KBM-7 (cell line): ENCODE data around the gene KCTD16.

Experiments used
- DNase-seq: peaks from one replicate; pipeline ENCODE4 v3.0.0-alpha.2; 2015
- in situ Hi-C: fragments of 300-500 bp; cut with MboI; formaldehyde crosslinking; loops from 2 replicates; pipeline ENCODE4 v1.14.3; 2020; ENCODE audit warnings: low sequenced_read_pairs, low pct_unique_long_range_greater_than_20kb, mixed read lengths

Gene KCTD16

DNA sequence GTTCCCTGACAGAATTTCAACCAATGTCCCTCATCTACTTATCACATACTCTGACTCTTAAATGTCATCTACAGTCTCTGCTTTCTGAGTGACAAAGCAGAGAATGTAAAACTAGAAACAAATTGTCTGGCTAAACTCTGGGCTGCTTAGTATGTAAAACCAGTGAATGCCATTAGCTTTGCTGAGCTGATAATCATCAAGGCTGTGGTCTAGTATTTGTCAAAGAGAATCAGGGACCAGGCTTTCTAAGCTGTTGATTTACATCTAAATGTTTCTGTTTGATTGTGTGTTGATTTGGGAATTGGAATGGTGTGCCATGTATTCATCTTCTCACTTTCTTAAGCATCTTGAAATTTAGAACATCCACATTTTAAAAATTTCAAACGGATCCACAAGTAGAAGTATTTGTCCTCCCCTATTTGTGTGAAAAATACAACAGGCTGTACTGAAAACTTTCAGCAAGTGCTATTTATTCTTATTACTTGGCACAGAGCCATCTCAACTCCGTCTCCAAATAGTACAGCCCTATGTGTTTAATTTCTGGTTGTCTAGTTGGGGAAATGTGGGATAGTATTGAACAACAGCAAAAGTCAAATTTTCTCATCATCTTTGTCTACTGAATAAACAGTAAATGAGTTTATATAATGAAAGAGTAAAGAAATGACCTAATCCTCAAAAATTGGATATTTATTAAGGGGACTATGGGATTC, 251.5 kb downstream of the KCTD16 start:
- in situ Hi-C loops: no loop called here
- DNase-seq: no peak

GRCh38 chr5:144427866-144428265, 257.2 kb downstream of the KCTD16 start:
- no peak for DNase-seq
- in situ Hi-C loops: no loop called here

GRCh38 chr5:144428326-144428725, 257.7 kb downstream of the KCTD16 start:
- in situ Hi-C loops: no loop called here
- DNase-seq: no peak

DNA sequence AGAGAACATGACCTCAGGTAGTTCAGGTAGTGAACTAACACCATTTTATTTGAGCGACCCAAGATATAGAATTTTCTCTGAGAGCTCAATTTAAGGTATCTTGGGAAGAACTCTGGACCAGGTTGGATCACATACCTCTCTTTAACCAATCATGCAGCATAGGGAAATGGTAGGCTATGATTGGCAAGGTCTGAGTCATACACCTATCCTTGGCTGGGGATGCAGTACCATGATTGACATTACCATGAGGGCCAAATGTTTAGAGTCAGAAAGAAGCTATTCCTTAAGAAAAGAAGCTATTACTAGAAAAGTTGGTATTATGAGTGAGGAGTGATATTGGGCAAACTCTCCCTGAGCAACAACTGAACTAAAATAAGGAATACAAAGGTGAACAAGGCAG, 258.7 kb downstream of the KCTD16 start:
- no peak for DNase-seq
- in situ Hi-C loops: no loop called here

GRCh38 chr5:144429905-144430304, 259.2 kb downstream of the KCTD16 start:
- in situ Hi-C loops: no loop called here
- DNase-seq: no peak

DNA sequence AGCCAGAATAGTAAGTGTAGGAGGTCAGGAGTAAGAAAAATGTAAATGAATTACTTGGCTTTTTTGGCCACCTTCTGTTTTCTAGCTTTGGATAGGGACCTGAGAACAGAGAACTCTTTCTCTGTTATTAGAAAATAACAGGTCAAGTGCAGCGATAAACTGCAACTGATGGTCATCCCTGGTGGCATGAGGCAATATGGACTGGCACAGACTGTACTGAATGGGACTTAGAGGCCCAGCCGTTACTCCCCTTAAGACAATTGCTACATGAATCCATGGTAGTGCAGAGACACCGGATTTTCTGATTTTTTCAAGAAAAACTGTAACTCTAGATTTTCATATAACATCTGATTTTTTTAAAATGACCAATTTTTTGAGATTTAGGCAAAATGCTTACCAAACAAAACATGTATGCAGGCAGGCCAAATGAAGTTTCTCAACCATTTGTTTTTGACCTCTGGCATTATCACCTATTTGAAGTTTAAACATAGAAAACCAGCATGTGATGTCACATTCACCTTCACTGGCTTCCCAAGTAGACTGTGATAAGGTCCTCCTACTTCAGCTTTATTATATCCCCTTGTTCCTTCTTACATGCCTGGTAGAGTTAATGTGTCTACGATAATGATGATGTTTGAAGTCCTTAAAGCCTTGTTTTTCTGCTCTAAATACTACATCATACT, 262.6 kb downstream of the KCTD16 start:
- no peak for DNase-seq
- in situ Hi-C loops: no loop called here

- in situ Hi-C loops: no loop called here
- no peak for DNase-seq
Measured at GRCh38 chr5:144433893-144434292, 263.2 kb downstream of the KCTD16 start.

DNA sequence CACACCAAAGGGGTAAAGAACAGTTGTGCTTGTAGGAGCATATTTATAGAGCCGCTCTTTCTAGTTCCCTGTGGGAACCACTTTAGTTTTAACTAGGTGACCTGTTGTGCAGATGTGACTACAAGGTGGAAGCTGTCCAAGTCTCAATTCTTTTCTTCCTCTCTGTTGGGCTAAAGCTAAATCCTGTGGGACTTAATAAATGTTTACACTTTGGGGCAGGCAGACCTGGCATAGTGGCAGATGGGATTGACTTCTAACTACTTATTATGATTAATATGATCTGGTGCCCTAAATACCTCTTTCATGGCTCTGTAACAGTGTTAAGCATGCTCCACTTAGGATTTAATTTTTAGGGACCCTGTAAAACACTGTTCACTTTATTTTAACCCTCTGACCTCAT, 265.3 kb downstream of the KCTD16 start:
- DNase-seq: no peak
- in situ Hi-C loops: no loop called here

DNA sequence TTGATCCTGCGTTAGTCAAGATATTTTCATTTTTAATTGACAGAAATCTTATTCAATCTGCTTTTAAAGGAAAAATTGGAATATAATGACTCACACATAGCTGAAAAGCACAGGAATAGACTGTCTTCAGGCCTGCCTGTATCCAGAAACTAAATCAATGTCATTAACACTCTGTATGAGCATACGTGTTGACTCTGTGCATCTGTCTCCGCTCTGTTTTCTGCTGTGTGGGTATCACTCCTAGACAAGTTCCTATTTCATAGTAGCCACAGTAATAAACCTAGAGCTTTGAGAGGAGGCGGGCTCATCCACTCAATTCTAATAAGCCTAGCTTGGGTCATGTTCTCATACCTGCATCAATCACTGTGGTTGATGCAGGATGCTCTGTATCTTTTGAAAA, 267.6 kb downstream of the KCTD16 start:
- no peak for DNase-seq
- in situ Hi-C loops: no loop called here

- no peak for DNase-seq
- in situ Hi-C loops: no loop called here
Measured at GRCh38 chr5:144448457-144448856, 277.8 kb downstream of the KCTD16 start.

GRCh38 chr5:144451187-144451973, 280.7 kb downstream of the KCTD16 start:
- in situ Hi-C loops: no loop called here
- no peak for DNase-seq

DNA sequence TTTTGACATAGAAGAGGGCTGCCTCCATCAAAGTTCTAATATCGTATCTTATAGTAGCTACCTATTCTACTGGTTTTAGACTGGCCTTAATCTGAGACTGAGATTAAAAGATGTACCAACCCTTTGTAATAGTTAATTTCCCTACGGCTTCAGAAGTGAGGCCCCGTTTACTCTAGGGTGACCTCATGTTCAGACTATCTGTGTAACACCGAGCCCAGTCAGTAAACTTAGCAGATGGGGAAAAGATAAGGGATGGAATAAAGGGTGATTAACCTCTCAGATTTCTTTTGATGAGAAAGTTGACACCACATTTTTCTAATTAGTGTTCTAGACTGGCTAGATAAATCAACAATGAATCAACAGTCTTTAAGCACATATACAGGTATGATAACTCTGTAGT, 283.1 kb downstream of the KCTD16 start:
- no peak for DNase-seq

DNA sequence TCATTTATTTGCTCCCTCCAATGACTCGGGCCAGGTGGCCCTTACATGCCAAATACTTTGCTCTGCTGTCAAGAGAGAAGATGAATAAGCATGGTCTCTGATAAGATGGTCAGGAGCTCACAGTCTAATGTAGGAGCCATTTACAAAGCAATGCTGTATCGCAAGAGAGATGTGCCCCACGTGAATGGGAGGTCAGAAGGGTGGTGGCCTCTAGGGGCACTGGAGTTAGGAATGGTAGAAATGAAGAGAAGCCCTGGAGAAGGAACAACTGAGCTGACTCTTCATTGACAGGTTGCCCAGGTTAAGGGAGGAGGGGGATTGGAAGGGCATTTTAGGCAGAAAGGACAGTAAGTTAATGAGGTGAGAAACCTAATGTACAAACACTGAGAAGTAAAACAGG, 286.5 kb downstream of the KCTD16 start:
- no peak for DNase-seq
- in situ Hi-C loops: no loop called here

More for the DNA sequence above, 283.1 kb downstream of the KCTD16 start:
- in situ Hi-C loops: no loop called here

DNA sequence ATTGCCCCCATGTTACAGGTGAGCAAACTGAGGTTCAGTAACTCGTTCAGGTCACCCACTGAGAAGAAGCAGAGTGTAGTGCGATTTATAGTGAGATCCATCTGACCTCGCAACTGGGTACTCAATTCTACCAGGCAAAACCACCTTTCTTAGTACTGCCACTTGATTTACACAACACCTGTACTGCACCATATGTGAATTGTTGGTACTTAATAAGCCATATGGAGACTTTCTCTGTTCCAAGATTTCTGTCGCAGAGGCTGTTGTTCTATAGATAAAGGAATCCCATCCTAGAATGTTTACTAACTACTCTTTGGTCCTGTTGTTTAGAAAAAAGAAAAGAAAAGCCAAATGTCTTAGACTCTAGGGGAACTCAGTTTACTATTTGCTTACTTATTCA, 287.5 kb downstream of the KCTD16 start:
- in situ Hi-C loops: no loop called here
- no peak for DNase-seq

- in situ Hi-C loops: no loop called here
- DNase-seq: no peak
Measured at GRCh38 chr5:144460600-144460999, 289.9 kb downstream of the KCTD16 start.

DNA sequence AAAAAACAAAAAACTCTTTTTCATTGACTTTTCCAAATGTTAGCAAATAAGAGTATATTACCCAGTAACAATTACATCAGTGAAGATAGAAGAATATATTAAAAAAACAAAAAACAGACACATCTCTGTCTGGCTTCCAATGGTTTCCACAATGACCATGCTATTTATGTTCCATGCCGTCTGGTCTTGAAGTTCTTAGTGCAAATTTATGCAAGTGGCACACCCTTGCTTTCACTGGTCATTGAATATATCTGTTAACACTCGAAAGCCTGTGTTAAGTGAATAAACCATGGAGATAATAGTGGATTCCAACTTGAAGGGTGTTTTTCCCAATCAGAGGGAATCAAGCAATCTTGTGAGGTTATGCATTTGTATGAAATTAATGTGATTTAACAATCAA, 291.9 kb downstream of the KCTD16 start:
- in situ Hi-C loops: no loop called here
- DNase-seq: no peak

- no peak for DNase-seq
- in situ Hi-C loops: no loop called here
Measured at GRCh38 chr5:144463481-144464223, 293.0 kb downstream of the KCTD16 start.

DNA sequence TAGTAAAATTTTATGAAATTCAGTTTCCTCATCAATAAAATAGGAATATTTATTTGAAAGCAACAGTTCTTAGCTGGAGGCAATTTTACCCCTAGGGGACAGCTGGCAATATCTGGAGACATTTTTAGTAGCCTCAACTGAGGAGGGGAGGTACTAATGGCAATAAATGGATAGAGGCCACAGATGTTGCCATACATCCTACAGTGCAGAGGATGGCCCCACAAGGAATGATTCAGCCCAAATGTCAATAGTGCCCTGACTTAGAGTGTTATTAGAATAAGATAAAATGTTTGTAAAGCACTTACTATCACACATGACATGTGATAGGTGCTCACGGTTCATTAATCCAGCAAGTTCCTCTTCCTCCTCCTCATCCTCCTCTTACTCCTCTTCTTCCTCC, 293.6 kb downstream of the KCTD16 start:
- no peak for DNase-seq
- in situ Hi-C loops: no loop called here

DNA sequence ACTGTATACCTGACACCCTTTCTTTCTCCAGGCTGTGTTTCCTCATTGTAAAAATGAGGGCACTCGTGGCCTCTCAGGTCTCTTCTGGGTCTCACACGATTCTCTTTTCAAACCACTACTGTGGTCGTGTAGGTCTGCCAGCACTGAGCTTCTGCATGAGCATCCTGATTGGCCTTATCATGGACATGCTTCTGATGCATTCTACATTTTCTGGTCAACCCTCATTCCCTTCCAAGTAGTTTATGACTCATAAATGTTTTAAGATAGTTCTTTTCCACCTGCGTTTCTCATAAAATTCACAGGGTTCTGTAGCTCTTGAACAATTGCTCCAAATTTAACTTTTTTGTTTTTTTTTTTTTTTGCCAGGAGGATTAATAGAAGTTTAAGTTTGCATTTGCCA, 294.8 kb downstream of the KCTD16 start:
- DNase-seq: no peak
- in situ Hi-C loops: no loop called here

DNA sequence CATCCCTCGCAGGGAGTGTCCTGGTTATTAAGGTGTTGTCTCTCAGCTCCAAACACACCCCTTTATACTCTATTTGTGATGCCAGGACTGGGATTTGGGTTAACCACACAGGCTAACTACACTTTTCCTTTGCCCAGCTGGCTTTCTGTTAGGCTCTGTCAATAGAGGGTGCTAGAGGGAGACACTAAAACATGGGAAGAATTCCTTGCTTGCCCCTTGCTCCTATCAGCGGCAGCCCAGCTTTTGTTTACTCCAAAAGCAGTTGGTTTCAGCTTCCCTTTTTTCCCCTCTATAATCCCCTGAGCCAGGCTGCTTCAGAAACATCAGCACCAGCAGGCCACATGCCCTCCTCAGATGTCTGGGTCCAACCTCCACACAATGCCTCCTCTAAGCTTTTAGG, 297.1 kb downstream of the KCTD16 start:
- peak; percentile 43 for DNase-seq
- in situ Hi-C loops: no loop called here
